A549 (cell line): ENCODE results near the gene METTL18.

Source experiments
- CEBPB ChIP-seq, 2 experiments: fragments of >200 bp in 1 of 2; sonication (Bioruptor Twin) in 1 of 2; formaldehyde crosslinking in 1 of 2; IDR thresholded peaks; 2 replicates each; pipeline ENCODE4 v1.6.1; 2012 to 2016
- CTCF ChIP-seq: fragments of >200 bp; sonication (Bioruptor Twin); formaldehyde crosslinking; IDR thresholded peaks from 3 replicates; pipeline ENCODE4 v1.5.1; 2016
- ESRRA ChIP-seq: fragments of 150-350 bp; IDR thresholded peaks from 2 replicates; pipeline ENCODE4 v1.6.1; 2014; ENCODE audit warnings: mild to moderate bottlenecking, low read length, borderline replicate concordance
- FOSL2 ChIP-seq, 2 experiments: fragments of 450-650 bp in 1 of 2; fragments of >200 bp in 1 of 2; sonication (Bioruptor Twin) in 1 of 2; formaldehyde crosslinking; IDR thresholded peaks; 2 replicates each; pipeline versions ENCODE4 v1.5.0 to v1.6.1; 2016 to 2020; ENCODE audit warnings: mild to moderate bottlenecking in 1 of 2, moderate library complexity in 1 of 2
- JUNB ChIP-seq: fragments of >200 bp; sonication (Bioruptor Twin); formaldehyde crosslinking; IDR thresholded peaks from 2 replicates; pipeline ENCODE4 v1.6.1; 2016
- NFE2L2 ChIP-seq: fragments of 150-350 bp; conservative IDR thresholded peaks from 2 replicates; pipeline ENCODE4 v1.6.1; 2014; ENCODE audit warnings: low read length
- PHF8 ChIP-seq: fragments of 200-600 bp; sonication (generic); IDR thresholded peaks from 2 replicates; pipeline ENCODE4 v1.6.1; 2016; ENCODE audit warnings: low read depth, mild to moderate bottlenecking, antibody characterized with exemption, moderate library complexity, borderline replicate concordance
- POLR2A ChIP-seq: IDR thresholded peaks from 2 replicates; pipeline ENCODE4 v1.6.1; 2012; ENCODE audit warnings: mild to moderate bottlenecking, low read length
- RAD21 ChIP-seq, 2 experiments: fragments of >200 bp in 1 of 2; sonication (Bioruptor Twin) in 1 of 2; formaldehyde crosslinking in 1 of 2; IDR thresholded peaks in 1 of 2; conservative IDR thresholded peaks in 1 of 2; 2 replicates in 1 of 2; 3 replicates in 1 of 2; pipeline ENCODE4 v1.6.1; 2012 to 2018; ENCODE audit warnings: inconsistent platforms in 1 of 2
- REST ChIP-seq: fragments of 200-600 bp; sonication (generic); IDR thresholded peaks from 2 replicates; pipeline ENCODE4 v1.6.1; 2016; ENCODE audit warnings: antibody characterized with exemption, mild to moderate bottlenecking, moderate library complexity
- RFX5 ChIP-seq: fragments of 450-650 bp; IDR thresholded peaks from 2 replicates; pipeline ENCODE4 v1.7.1; 2014; ENCODE audit warnings: antibody characterized with exemption, mild to moderate bottlenecking, moderate library complexity
- ZFP36 ChIP-seq: fragments of 450-650 bp; IDR thresholded peaks from 2 replicates; pipeline ENCODE4 v1.6.1; 2014; ENCODE audit warnings: borderline replicate concordance; ENCODE audit not compliant: partially characterized antibody

- TF ChIP-seq CTCF (no peak), ESRRA (no peak), FOSL2 (IDR thresholded peaks at IDR 0.05) (no peak), FOSL2 (CRISPR knock-in tag; IDR thresholded peaks at IDR 0.05) (no peak), REST (no peak), CEBPB (IDR thresholded peaks at IDR 0.05) (no peak), RAD21 (conservative IDR thresholded peaks at IDR 0.05 in 1 of 2, IDR thresholded peaks at IDR 0.05 in 1 of 2) (no peak), RFX5 (no peak), POLR2A (no peak), NFE2L2 (no peak), ZFP36 (no peak), PHF8 (no peak), JUNB (no peak)
Observed at GRCh38 chr1:169804941-169805340, 10.2 kb upstream of the METTL18 start.
